ENCODE data around the gene CFHR2. TPM values are rescaled to one million over a fixed set of nuclear protein-coding genes. Genes with fewer than 3 reads are reported as not detected.
"Not testable (repeated sequence)": the region's sequence is repeated elsewhere in the genome, so short reads cannot be mapped to it uniquely, and the experiment has no call there.

The CFHR2 gene
- total and polyA plus RNA-seq, 3 donors from 2014 or later, result not detected

DNA sequence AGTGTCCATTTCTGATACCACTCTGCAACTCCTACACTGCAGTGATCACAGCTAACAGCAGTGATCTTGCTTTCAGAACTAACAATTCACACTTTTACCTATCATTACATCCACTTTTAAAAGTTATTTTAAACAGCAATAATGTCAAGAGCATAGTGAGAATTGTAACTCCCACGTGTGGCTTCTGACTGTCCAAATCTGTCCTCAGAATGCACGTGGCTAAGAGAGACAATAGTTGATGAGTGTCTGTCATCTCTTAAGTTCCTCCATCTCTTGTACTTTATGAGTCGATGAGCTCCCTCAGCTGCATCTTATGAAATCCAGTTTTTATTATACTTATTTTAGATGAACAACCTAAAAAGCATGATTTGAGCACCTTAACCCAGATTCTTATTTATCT lies 17.3 kb downstream of the CFHR2 start:
- Histone ChIP-seq H3K4me3 (no peak overlapping the region), H3K9me3 (no peaks in the 10 kb centered on the region), H3K27me3 (no peaks in the 10 kb centered on the region), H3K4me1 (no peaks in the 10 kb centered on the region), H3K36me3 (ENCODE audit: low read depth, missing control alignments) (no peaks in the 10 kb centered on the region), H3K27ac (no peak overlapping the region)
- TF ChIP-seq POLR2A (IDR thresholded peaks at IDR 0.05), result no peak
- TF ChIP-seq, protein P1, sequence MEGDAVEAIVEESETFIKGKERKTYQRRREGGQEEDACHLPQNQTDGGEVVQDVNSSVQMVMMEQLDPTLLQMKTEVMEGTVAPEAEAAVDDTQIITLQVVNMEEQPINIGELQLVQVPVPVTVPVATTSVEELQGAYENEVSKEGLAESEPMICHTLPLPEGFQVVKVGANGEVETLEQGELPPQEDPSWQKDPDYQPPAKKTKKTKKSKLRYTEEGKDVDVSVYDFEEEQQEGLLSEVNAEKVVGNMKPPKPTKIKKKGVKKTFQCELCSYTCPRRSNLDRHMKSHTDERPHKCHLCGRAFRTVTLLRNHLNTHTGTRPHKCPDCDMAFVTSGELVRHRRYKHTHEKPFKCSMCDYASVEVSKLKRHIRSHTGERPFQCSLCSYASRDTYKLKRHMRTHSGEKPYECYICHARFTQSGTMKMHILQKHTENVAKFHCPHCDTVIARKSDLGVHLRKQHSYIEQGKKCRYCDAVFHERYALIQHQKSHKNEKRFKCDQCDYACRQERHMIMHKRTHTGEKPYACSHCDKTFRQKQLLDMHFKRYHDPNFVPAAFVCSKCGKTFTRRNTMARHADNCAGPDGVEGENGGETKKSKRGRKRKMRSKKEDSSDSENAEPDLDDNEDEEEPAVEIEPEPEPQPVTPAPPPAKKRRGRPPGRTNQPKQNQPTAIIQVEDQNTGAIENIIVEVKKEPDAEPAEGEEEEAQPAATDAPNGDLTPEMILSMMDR (IDR thresholded peaks at IDR 0.05), result no peak
- intact Hi-C loops (cut with DNase I; ENCODE audit: low total_unique reads), result no loop called here
- WGBS, 2 donors, result 52 to 83% methylated on average over 3 of the region's 3 CpGs
- no peak for DNase-seq

DNA sequence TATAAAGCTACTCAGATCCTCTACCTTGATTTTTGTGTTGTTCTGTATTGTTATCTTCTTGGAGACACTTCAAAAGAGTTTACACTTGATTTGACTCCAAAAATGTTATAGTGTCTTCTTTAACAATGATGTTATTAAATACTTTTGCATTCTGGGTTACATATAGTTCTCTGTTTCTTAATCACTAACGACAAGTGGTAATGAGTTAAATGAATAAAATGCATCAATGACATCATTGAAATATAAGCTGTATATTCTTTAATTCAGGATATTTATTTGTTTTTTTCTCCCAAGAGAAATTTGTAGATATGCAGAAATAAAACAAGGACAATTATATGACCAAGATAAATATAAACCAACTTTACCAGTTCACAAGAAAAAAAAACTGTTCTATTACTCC lies 26.6 kb downstream of the CFHR2 start:
- no peaks in the 10 kb centered on the region for H3K4me1 ChIP-seq
- H3K9me3 ChIP-seq, result no peaks in the 10 kb centered on the region
- TF ChIP-seq POLR2A (IDR thresholded peaks at IDR 0.05), result no peak
- TF ChIP-seq, protein P1 (IDR thresholded peaks at IDR 0.05), result no peak
- H3K36me3 ChIP-seq (ENCODE audit: low read depth, missing control alignments), result no peaks in the 10 kb centered on the region
- no peak for DNase-seq
- WGBS, 2 donors, result 77 to 80% methylated on average over 1 of the region's 1 CpG
- intact Hi-C loops (cut with DNase I; ENCODE audit: low total_unique reads), result no loop called here
- H3K27me3 ChIP-seq, result no peaks in the 10 kb centered on the region
- H3K27ac ChIP-seq, result no peak overlapping the region
- no peak overlapping the region for H3K4me3 ChIP-seq

DNA sequence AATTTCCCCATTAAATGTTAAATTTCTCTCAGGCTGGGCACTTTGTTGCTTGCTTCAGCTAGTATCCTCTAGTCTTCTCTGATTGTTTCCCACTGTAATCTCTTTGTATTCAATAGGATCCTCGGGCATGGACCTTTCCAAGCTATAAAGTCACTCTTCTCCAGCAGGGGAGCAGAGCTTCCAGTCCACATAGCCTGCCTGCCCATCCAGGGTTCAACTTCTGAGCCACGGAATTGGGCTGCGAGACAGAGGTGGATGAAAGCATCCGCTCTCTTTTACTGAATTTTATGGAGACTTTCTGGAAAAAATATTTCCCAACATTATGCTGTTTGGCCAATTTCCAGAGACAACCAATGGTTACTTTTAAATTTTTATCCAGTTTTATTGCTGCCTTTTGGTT lies 32.7 kb downstream of the CFHR2 start:
- TF ChIP-seq, protein P1 (IDR thresholded peaks at IDR 0.05), result no peak
- TF ChIP-seq POLR2A (IDR thresholded peaks at IDR 0.05), result no peak
- Histone ChIP-seq H3K4me1 (no peaks in the 10 kb centered on the region), H3K4me3 (no peak overlapping the region), H3K36me3 (ENCODE audit: low read depth, missing control alignments) (no peaks in the 10 kb centered on the region), H3K27ac (no peak overlapping the region), H3K9me3 (no peaks in the 10 kb centered on the region), H3K27me3 (no peaks in the 10 kb centered on the region)
- intact Hi-C loops (cut with DNase I; ENCODE audit: low total_unique reads), result no loop called here
- no peak for DNase-seq
- 60 to 75% methylated on average over 4 of the region's 4 CpGs for WGBS, 2 donors

DNA sequence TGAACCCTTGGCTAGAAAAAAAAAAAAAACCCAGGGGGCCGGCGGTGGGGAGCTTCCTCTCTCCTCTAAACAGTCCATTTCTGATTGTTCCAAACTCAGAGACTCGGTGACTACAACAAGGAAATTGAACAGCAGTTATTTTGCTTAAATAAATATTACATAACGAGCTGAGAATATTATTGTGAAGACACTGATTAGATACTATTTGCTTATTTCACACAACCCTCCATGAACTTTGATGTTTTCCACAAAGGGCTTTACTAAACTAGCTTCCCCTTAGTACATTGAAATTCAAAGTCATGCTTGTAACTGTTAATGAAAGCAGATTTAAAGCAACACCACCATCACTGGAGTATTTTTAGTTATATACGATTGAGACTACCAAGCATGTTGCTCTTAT lies 33.7 kb downstream of the CFHR2 start, which contains the start of gene CFHR5:
TSS of gene CFHR5 (plus strand) at position 279 of the 400 bp plus-strand sequence. CDS start at position 388, 109 bp downstream.
- intact Hi-C loops (cut with DNase I; ENCODE audit: low total_unique reads), result no loop called here
- H3K4me3 ChIP-seq, result no peak within 1 kb of the TSS
- H3K4me1 ChIP-seq, result no peaks in the 10 kb centered on the region
- 36 to 38% methylated on average over 5 of the region's 5 CpGs for WGBS, 2 donors
- no peaks in the 10 kb centered on the region for H3K9me3 ChIP-seq
- H3K36me3 ChIP-seq (ENCODE audit: low read depth, missing control alignments), result no peaks in the 10 kb centered on the region
- DNase-seq, result no peak
- no peak within 1 kb of the TSS for H3K27ac ChIP-seq
- H3K27me3 ChIP-seq, result no peaks in the 10 kb centered on the region
- TF ChIP-seq, protein P1 (IDR thresholded peaks at IDR 0.05), result no peak
- TF ChIP-seq POLR2A (IDR thresholded peaks at IDR 0.05), result no peak

DNA sequence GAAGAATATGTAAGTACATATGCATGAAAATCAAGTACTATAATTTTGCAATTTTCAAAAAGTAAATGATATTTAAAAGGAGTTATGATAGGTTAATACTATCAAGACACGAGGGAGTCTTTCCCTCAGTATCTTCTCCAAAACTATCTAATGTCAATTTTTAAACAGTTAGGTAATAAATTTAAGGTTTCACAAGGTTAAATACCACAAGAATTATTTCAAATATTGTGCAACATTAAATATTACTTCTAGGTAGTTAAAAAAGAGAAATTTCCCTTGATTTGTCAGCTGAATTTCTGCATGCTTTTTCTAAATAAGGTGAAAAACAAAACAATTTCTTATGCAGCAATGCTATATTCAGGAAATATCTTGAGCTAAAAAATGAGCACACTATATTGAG lies 37.3 kb downstream of the CFHR2 start:
- Histone ChIP-seq H3K4me1 (no peaks in the 10 kb centered on the region), H3K4me3 (no peak overlapping the region), H3K9me3 (no peaks in the 10 kb centered on the region), H3K27me3 (no peaks in the 10 kb centered on the region), H3K36me3 (ENCODE audit: low read depth, missing control alignments) (no peaks in the 10 kb centered on the region), H3K27ac (no peak overlapping the region)
- 72 to 88% methylated on average over 1 of the region's 1 CpG for WGBS, 2 donors
- intact Hi-C loops (cut with DNase I; ENCODE audit: low total_unique reads), result no loop called here
- no peak for TF ChIP-seq POLR2A (IDR thresholded peaks at IDR 0.05)
- no peak for DNase-seq

DNA sequence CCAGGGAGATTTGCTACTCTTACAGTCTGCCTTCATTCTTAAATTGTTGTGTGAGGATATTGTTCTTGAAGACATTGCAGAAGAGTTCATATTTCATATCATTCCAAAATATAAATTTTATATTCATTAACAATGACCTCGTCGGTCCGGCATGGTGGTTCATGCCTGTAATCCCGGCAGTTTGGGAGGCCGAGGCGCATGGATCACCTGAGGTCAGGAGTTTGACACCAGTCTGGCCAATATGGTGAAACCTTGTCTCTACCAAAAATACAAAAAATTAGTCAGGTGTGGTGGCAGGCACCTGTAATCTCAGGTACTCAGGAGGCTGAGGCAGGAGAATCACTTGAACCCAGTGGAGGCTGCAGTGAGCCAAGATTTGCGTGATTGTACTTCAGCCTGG lies 38.7 kb downstream of the CFHR2 start:
- H3K4me1 ChIP-seq; H3K4me3 ChIP-seq; intact Hi-C loops (cut with DNase I; ENCODE audit: low total_unique reads); DNase-seq; H3K27ac ChIP-seq; H3K27me3 ChIP-seq; H3K9me3 ChIP-seq; H3K36me3 ChIP-seq (ENCODE audit: low read depth, missing control alignments): not testable (repeated sequence)
- 89 to 94% methylated on average over 7 of the region's 7 CpGs for WGBS, 2 donors

DNA sequence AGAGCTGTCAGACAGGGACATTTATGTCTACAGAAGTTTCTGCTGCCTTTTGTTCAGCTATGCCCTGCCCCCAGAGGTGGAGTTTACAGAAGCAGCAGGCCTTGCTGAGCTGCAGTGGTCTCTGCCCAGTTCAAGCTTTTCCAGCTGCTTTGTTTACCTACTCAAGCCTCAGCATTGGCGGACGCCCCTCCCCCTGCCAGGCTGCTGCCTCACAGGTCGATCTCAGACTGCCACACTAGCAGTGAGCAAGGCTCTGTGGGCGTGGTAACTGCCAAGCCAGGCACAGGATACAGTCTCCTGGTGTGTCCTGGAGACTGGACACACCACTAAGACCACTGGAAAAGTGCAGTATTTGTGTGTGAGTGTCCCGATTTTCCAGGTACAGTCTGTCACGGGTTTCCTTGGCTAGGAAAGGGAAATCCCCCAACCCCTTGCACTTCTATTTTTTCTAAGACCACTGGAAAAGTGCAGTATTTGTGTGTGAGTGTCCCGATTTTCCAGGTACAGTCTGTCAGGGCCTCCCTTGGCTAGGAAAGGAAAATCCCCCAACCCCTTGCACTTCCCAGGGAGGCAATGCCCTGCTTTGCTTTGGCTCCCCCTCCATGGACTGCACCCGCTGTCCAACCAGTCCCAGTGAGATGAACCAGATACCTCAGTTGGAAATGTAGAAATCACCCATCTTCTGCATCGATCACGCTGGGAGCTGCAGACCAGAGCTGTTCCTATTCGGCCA lies 48.5 kb downstream of the CFHR2 start:
- 74 to 80% methylated on average over 11 of the region's 11 CpGs for WGBS, 2 donors
- H3K27ac ChIP-seq; H3K36me3 ChIP-seq (ENCODE audit: low read depth, missing control alignments); H3K4me3 ChIP-seq; H3K27me3 ChIP-seq; intact Hi-C loops (cut with DNase I; ENCODE audit: low total_unique reads); DNase-seq; H3K9me3 ChIP-seq; H3K4me1 ChIP-seq: not testable (repeated sequence)
